Measurements from ENCODE around the gene SOHLH1. TPM values are rescaled to one million over a fixed set of nuclear protein-coding genes. Genes with fewer than 3 reads are reported as not detected.

Gene SOHLH1
- total RNA-seq (2014; rRNA removed; shearing (Covaris generic)) = 0.23 TPM in 1 of 2 replicates, not detected in the other
- polyA plus RNA-seq (2015; cell fraction: cytosol; rRNA removed) = not detected in 2 replicates
- polyA plus RNA-seq (2015; cell fraction: nucleus; rRNA removed) = not detected in 2 replicates

- no peak for DNase-seq (ENCODE audit: low read depth)
These were observed at the start of gene SOHLH1 for GRCh38 chr9:135699440-135699839. Gene SOHLH1, minus strand, starts transcription at chr9:135699481. Its CDS starts 14 bp downstream, at chr9:135699467.

GRCh38 chr9:135748676-135749075, 49.4 kb upstream of the SOHLH1 start:
- no peak for DNase-seq (ENCODE audit: low read depth)

- DNase-seq (ENCODE audit: low read depth) = no peak
These were observed 48.0 kb upstream of the SOHLH1 start for GRCh38 chr9:135747311-135747710.

- no peak for DNase-seq (ENCODE audit: low read depth)
These were observed 47.3 kb upstream of the SOHLH1 start for GRCh38 chr9:135746565-135746964.

GRCh38 chr9:135745686-135746324, 46.5 kb upstream of the SOHLH1 start:
- no peak for DNase-seq (ENCODE audit: low read depth)

- no peak for DNase-seq (ENCODE audit: low read depth)
These were observed 45.9 kb upstream of the SOHLH1 start for GRCh38 chr9:135745189-135745588.

GRCh38 chr9:135744333-135745070, 45.2 kb upstream of the SOHLH1 start:
- no peak for DNase-seq (ENCODE audit: low read depth)

- no peak for DNase-seq (ENCODE audit: low read depth)
These were observed 44.5 kb upstream of the SOHLH1 start for GRCh38 chr9:135743546-135744332.

- DNase-seq (ENCODE audit: low read depth) = no peak
These were observed 43.7 kb upstream of the SOHLH1 start for GRCh38 chr9:135743021-135743420.

- no peak for DNase-seq (ENCODE audit: low read depth)
These were observed 42.3 kb upstream of the SOHLH1 start for GRCh38 chr9:135741276-135742219.

GRCh38 chr9:135739271-135740220, 40.3 kb upstream of the SOHLH1 start:
- no peak for DNase-seq (ENCODE audit: low read depth)

- DNase-seq (ENCODE audit: low read depth) = no peak
These were observed 38.7 kb upstream of the SOHLH1 start for GRCh38 chr9:135737840-135738521.

- DNase-seq (ENCODE audit: low read depth) = no peak
These were observed 37.9 kb upstream of the SOHLH1 start for GRCh38 chr9:135736979-135737839.

- DNase-seq (ENCODE audit: low read depth) = no peak
These were observed 37.1 kb upstream of the SOHLH1 start for GRCh38 chr9:135736272-135736978.

- no peak for DNase-seq (ENCODE audit: low read depth)
These were observed 35.4 kb upstream of the SOHLH1 start for GRCh38 chr9:135734616-135735144.

- DNase-seq (ENCODE audit: low read depth) = no peak
These were observed 33.4 kb upstream of the SOHLH1 start for GRCh38 chr9:135732569-135733257.

Measured in HT1080 (cell line).